ENCODE data around the gene RUNX3.

The RUNX3 gene

GRCh38 chr1:24939040-24939674 is 9.1 kb upstream of the RUNX3 start:
- no peak for DNase-seq (ENCODE audit: low read depth in 2 of 2)
- H3K4me3 ChIP-seq (replicated peaks in 1 of 2; ENCODE audit: low read depth in 2 of 2, low read length in 2 of 2) = no peak overlapping the region
- TF ChIP-seq, protein P1, sequence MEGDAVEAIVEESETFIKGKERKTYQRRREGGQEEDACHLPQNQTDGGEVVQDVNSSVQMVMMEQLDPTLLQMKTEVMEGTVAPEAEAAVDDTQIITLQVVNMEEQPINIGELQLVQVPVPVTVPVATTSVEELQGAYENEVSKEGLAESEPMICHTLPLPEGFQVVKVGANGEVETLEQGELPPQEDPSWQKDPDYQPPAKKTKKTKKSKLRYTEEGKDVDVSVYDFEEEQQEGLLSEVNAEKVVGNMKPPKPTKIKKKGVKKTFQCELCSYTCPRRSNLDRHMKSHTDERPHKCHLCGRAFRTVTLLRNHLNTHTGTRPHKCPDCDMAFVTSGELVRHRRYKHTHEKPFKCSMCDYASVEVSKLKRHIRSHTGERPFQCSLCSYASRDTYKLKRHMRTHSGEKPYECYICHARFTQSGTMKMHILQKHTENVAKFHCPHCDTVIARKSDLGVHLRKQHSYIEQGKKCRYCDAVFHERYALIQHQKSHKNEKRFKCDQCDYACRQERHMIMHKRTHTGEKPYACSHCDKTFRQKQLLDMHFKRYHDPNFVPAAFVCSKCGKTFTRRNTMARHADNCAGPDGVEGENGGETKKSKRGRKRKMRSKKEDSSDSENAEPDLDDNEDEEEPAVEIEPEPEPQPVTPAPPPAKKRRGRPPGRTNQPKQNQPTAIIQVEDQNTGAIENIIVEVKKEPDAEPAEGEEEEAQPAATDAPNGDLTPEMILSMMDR (IDR thresholded peaks at IDR 0.05; ENCODE audit: low read depth, low read length) = no peak

DNA sequence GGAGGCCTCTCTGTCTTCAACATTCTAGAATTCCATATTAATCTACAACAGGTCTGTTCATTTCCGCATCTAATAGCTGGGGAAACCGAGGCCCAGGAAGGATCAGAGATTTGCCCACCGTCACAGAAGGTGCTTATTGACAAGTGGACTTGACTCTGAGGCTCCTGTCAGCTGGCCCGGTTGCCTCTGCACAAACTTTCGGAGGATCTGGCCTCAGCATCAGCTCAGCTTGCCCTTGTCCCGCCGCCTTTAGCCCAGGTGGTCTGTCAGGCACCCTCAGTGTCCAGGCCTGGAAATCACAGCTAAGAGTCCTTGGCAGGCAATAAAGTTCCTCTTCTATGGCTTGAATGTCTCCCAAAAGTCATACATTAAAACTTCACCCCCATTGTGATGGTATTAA is 8.2 kb upstream of the RUNX3 start:
- TF ChIP-seq, protein P1 (IDR thresholded peaks at IDR 0.05; ENCODE audit: low read depth, low read length) = no peak
- no peak overlapping the region for H3K4me3 ChIP-seq (replicated peaks in 1 of 2; ENCODE audit: low read depth in 2 of 2, low read length in 2 of 2)
- DNase-seq (ENCODE audit: low read depth in 2 of 2) = no peak

- no peak overlapping the region for H3K4me3 ChIP-seq (replicated peaks in 1 of 2; ENCODE audit: low read depth in 2 of 2, low read length in 2 of 2)
- DNase-seq (ENCODE audit: low read depth in 2 of 2) = no peak
- TF ChIP-seq, protein P1 (IDR thresholded peaks at IDR 0.05; ENCODE audit: low read depth, low read length) = no peak
These were observed 6.6 kb upstream of the RUNX3 start for GRCh38 chr1:24936684-24937083.

DNA sequence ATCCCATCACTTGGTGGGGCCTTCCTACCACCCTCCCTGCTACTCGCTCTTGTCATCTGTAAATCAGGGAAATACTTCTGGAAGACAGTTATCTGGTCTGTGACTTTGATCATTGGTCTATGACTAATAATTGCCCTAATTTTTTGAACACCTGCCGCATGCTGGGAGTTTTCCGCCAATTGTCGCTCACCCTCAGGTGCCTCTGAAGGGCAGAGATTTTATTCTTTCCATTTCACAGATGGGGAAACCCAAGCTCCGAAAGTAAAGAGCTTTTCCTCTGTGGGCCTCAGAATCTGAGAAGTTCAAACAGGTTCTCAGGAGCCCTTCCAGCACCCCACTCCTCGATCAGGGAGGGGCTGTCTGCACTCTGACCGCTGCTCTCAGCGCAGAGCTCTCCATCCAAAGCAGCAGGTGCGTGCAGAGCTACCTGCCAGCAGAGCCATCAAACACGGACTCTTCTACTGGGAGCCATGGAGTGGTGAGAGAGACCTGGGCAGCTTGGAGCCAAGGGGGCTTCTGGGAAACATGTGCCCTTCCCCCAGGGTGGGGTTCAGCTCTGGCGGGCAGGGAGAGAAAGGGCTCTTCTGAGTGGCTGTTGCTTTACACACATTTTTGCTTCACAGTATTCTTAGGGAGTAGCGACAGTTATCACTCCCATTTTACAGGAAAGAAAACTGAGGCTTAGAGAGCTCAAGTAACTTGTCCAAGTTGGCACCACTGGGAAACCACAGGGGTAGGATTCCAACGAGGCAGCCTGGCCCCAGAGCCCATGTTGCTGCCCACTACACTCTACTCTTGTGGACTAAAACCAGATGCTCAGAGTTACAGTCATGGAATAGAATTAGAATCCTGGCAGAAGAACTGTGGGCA is 5.8 kb upstream of the RUNX3 start:
- TF ChIP-seq, protein P1 (IDR thresholded peaks at IDR 0.05; ENCODE audit: low read depth, low read length) = no peak
- DNase-seq (ENCODE audit: low read depth in 2 of 2) = no peak
- H3K4me3 ChIP-seq (replicated peaks in 1 of 2; ENCODE audit: low read depth in 2 of 2, low read length in 2 of 2) = no peak overlapping the region

- TF ChIP-seq, protein P1 (IDR thresholded peaks at IDR 0.05; ENCODE audit: low read depth, low read length) = no peak
- no peak for DNase-seq (ENCODE audit: low read depth in 2 of 2)
- no peak overlapping the region for H3K4me3 ChIP-seq (replicated peaks in 1 of 2; ENCODE audit: low read depth in 2 of 2, low read length in 2 of 2)
These were observed 5.1 kb upstream of the RUNX3 start for GRCh38 chr1:24935196-24935526.

DNA sequence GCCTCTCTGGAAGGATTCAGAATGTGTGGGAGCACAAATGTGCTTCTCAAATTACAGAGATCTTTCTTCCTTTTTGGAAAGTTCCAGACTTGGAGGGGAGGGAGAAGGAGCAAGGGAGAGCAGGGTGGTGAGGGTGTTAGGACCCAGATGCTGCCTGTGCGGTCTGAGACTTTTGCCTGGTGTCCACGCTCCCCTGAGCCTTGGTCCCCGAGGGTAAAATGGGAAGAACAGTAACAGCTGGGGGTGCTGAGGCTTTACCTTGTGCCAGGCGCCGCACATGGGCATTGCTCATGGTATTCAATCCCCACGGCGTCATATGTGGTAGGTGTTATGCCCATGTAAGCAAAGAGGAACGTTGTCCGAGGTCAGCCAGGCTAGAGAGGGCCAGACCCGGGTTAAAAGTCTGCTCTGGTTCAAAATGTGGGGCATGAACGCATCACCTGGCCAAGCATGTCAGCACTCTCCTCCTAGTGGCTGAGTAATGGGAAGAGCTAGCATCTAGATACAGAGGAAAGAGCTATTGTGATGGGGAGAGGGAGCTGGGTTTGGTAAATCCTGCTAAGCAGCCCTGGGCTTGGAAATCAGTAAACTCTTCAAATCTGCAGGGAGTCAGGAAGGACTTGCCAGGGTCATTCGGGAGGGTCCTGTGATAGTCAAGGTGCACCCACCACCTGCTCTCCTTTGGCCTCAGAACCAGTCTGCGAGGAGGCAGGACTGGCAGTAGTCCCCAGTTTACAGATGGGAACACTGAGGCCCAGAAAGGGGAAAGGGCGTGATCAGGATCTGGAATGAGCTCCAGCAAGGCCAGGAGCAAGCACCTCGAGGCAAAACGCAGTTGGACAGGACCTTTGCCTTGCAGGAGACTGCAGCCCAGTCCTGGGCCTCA is 4.5 kb upstream of the RUNX3 start:
- no peak for DNase-seq (ENCODE audit: low read depth in 2 of 2)
- TF ChIP-seq, protein P1 (IDR thresholded peaks at IDR 0.05; ENCODE audit: low read depth, low read length) = no peak
- no peak overlapping the region for H3K4me3 ChIP-seq (replicated peaks in 1 of 2; ENCODE audit: low read depth in 2 of 2, low read length in 2 of 2)
